ENCODE data around the gene TPGS2. TPM values are rescaled to one million over a fixed set of nuclear protein-coding genes. Genes with fewer than 3 reads are reported as not detected.
"Not testable (repeated sequence)": the region's sequence is repeated elsewhere in the genome, so short reads cannot be mapped to it uniquely, and the experiment has no call there.

TPGS2 gene, protein sequence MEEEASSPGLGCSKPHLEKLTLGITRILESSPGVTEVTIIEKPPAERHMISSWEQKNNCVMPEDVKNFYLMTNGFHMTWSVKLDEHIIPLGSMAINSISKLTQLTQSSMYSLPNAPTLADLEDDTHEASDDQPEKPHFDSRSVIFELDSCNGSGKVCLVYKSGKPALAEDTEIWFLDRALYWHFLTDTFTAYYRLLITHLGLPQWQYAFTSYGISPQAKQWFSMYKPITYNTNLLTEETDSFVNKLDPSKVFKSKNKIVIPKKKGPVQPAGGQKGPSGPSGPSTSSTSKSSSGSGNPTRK
- 39.4 TPM for polyA plus RNA-seq (ENCODE audit: insufficient read length)

DNA sequence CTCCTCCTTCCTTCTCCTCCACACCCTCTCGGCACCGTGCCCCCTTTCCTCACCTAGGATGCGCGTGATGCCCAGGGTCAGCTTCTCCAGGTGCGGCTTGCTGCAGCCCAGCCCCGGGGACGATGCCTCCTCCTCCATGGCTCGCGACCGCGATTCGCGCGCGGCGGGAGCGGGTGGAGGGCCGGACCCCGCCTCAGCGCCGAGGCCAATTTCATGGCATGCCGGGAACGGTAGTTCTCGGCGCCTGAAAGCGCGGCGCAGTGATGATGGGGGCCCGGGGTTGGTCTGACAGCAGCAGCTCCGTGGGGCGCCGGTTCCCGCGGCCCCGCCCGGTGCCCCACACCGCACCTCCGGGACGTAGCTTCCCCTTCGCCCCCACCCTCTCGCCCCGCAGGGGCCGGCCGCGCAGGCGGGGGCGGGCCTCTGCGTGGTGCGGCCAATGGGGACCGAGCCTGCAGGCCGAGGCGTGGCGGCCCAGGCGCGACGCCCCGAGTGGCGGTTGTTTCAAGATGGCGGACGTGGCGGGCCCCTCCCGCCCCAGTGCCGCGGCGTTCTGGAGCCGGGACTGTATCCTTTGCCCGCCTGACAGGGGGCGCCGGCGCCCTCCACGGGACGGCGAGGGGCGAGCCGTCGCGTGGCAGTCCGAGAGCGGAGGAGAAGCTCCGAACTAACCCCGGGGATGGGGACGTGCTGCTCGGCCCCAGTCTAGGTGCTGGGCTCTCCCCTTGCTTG lies at the start of gene TPGS2, which contains the start of gene KIAA1328:
Gene TPGS2, minus strand, starts transcription at position 373 of the 732 bp plus-strand sequence. Its CDS starts 235 bp downstream, at position 138.
Gene KIAA1328, plus strand, starts transcription at position 498 of the 732 bp plus-strand sequence. Its CDS starts 12 bp downstream, at position 510.
- peak; percentile 88 for DNase-seq

DNA sequence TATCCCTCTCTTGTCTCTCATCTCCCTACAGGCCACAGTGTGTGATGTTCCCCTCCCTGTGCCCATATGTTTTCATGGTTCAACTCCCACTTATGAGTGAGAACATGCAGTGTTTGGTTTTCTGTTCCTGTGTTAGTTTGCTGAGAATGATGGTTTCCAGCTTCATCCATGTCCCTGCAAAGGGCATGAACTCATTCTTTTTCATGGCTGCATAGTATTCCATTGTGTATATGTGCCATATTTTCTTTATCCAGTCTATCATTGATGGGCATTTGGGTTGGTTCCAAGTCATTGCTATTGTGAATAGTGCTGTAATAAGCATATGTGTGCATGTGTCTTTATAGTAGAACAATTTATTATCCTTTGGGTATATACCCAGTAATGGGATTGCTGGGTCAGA lies 45.0 kb upstream of the TPGS2 start:
- DNase-seq, result not testable (repeated sequence)

DNA sequence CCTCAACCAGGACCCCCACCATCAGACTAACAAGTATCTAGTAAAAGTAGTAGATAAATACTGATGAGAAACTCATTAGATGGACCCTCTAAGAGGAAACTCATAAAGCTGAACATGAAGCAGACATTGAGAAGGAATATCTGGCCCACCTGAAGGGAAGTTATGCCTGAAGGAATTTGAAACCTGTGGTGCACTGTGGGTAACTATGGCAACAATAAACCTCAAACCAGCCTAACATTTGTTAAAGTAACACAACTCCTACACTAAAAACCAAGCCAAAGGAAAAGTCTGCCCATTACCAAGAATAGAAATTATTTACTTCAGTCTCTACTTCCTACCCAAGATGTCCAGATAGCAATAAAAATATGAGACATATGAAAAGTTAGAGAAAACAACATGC lies 43.5 kb upstream of the TPGS2 start:
- DNase-seq, result no peak

DNA sequence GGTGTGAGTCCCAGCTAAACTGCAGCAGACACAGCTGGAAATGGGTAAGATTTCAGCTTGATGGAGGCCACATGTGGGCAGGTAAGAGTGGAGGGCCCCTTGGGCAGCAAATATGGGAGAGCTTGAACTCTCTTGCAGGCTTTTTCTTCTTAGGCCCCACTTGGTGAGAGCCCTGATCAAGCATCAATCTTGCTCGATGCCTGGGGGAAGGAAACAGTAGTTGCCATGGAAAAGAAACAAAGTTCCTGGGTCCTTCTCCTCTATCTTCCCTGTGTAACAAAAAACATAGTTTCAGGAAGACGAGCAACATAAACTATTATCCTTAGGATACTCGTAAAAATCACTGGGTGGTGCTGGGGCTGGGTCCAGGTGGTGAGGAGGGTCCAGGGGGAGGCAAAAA lies 43.0 kb upstream of the TPGS2 start:
- DNase-seq, result no peak

DNA sequence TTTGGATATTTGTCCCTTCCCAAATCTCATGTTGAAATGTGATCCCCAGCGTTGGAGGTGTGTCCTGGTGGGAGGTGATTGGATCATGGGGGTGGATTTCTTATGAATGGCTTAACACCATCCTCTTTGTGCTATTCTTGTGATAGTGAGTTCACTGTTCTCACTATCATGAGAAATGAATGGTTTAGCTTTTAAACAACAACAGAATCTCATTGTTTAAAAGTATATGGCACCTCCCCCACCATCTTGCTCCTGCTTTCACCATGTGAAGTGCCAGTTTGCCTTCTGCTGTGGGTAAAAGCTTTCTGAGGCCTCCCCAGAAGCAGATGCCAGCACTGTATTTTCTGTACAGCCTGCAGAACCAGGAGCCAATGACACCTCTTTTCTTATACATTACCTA lies 38.3 kb upstream of the TPGS2 start:
- DNase-seq, result no peak

DNA sequence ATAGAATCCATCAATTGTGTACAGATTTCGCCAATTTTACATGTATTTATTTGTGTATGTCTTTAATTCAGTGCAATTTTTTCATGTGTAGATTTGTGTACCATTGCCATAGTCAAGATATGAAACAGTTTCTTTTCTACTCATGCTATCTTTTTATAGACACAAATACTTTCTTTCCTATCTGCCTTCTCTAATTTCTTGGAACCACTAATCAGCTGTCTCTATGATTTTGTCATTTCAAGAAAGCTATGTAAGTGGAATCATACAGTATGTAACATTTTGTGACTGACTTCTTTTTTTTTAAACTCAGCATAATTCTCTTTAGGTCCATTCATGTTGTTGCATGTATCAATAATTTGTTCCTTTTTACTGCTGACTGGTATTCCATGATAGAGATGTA lies 33.4 kb upstream of the TPGS2 start:
- no peak for DNase-seq

DNA sequence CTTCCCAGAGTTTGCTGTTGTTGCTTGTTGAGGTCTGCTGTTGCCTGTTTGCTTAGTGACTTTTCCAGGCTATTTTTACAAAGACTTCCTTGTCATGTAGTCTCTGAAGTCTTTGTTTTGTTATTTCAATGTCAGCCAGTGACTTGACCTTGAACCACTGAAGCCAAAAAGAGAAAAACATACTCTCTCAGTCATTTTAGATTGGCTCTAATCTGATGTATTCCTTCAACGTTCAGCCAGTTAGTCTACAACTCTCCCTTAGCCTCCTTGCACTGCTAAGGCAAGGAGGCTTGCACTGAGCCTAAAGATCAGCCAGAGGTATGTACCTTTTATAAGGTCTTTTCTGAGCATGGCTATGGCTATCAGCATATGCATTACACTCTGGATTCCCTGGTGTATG lies 28.0 kb upstream of the TPGS2 start:
- no peak for DNase-seq

DNA sequence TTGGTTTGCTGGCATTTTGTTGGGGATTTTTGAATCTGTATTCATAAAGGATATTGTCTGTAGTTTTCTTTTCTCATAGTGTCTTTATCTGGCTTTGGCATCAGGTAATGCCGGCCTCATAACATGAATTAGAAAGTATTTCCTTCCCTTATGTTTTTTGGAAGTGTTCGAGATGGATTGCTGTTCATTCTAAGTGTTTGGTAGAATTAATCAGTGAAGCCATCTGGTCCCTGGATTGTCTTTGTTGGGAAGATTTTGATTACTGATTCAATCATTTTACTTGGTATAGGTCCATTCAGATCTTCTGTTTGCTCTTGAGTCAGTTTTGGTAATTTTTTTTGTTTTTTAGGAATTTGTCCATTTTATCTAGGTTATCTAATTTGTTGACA lies 22.4 kb upstream of the TPGS2 start:
- DNase-seq, result no peak

DNA sequence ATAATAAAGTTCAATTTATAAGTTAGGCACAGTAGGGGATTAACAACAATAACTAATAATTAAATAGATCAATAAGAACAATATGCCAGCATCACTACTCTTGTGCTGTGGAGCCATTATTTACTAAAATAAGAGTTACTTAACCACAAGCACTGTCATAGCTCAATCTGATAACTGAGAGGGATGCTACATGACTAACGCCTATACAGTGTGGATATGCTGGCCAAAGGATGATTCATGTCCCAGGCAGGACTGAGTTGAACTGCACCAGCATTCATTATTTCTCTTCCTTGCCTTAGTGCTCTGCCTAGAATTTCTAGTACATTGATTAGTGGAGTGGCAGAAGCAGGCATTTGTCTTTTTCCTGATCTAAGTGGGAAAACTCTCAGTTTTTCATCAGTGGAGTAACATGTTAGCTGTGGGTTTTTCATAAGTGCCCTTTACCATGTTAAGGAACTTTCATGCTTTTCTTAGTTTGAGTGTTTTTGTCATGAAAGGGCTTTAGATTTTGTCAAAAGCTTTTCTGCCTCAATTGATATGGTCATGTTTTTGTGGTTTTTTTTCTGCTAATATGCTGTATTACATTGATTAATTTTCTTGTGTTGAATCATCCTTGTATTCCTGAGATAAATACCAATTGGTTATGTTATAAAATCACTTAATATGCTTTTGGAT lies 21.9 kb upstream of the TPGS2 start:
- no peak for DNase-seq

DNA sequence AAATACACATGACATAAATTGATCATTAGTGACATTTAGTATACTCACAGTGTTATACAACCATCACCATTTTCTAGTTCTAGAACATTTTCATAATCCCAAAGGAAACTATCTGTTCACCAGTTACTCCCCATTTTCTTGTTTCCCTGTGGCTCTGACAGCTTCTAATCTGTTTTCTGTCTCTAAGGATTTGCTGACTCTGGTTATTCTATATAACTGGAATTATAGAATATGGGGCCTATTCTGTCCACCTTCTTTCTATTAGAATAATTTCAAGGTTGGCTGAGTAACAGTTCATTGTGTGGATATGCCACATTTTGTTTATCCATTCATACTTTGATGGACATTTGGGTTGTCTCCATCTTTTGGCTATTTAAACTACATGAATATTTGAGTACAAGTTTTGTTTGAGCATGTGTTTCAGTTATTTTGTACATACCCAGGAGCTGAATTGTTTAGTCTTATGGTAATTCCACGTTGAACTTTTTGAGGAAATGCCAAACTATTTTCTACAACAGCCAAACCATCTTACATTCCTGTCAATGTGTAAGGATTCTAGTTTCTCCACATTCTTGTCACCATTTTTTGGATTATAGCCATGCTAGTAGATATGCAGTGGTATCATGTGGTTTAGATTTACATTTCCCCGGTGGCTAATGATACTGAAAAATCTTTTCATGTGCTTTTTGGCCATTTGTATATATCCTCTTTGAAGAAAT lies 20.6 kb upstream of the TPGS2 start:
- DNase-seq, result no peak

DNA sequence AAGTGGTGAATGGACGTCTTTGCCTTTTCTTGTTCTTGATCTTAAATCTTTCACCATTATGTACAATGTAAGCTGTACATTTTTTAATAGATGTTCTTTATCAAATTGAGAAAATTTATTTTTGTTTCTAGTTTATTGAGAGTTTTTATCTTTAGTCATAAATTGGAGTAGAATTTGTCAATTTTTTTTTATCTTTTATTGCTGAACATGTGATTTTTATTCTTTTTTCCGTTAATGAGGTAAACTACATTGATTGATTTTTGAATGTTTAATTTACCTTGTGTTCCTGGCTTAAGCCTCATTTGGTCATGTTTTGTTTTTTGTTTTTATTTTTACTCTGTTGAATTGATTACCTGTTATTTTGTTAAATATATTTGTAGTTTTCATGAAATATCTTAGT lies 19.8 kb upstream of the TPGS2 start:
- no peak for DNase-seq

DNA sequence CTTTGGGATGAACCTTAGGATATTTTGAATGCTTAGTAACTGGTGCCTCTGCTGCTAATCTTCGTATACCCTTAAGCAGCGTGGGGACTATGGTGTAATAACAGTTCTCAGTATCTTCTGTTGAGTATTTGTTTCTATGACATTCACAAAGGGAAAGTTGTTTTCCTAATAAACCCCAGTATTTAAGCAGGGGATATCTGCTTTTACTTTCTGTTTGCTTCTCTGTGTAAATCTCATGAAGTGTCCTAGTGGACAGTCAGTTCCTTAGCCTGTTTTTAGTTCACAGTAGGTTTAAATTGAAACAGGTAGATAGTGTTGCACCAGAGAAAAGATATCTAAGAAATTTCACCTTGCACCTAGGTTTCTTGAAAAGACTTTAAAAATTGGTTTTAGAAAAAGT lies 15.0 kb upstream of the TPGS2 start:
- no peak for DNase-seq

DNA sequence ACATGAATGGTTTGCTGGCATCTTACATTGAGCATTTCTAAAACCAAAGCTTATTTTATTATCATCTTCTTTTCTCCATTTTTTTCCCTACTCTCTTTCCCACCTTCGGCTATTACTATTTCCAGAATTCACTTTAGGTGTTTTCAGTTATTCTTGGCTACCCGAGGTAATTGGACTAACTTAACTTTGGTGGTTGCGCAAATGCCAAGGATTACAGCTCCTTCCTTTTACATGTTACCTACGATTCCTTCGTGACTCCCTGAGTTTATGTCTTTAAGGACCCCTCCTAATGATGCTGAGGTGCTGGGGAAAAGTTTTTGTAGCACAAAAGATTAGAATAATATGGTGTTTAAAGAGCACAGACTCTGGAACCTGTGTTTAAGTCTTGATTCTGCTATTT lies 14.4 kb upstream of the TPGS2 start:
- DNase-seq, result no peak

DNA sequence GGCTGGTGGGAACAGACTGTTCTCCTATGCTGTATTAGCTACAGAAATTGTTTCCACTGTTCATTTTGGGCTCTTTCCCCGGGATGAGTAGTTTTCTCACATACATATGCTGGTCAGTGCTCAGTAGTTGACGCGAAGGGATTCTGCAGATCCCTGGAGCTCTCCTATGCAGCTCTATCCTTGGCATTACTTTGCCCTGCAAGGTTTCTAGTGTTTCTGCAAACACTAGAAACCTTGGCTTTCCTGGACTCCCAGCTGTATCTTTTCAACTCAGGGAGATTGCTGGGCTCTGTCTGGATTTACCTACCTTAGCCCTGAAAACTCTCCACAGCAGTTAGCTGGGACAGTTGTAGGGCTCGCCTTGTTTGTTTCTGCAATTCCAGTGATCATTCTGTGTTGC lies 11.0 kb upstream of the TPGS2 start:
- no peak for DNase-seq

DNA sequence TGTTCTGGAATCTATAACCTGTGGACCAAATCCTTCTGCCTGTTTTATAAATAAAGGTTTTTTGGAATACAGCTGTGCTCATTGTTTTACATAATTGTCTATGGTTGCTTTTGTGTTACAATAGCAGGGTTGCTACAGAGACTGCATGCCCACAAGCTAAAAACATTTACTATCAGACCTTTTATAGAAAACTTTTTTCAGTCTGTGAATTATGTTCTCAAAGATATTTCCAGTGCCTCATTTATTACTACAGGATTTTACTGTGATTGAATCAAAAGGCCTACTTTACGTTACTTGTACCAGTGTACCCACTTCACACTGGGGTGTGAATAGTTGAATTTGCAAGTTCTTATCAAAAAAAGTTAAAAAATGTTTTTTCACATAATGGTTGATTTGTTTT lies 7.1 kb upstream of the TPGS2 start:
- DNase-seq, result no peak

DNA sequence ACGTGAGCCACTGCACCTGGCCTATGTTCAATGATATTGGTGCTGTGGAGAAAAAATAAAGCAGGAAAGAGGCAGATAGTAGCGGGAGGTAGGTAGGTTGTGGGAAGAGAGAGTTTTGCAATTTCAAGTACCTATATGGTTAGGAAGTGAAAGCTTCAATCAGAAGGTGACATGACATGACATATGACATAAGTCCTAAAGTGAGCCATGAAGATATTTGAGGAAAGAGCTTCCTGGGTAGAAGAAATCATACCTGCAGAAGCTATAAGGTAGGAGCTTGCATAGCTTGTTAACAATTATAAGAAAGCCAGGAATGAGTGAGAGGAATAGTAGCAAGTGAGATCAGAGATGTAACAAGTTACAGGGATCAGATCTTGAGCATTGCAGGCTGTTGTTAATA lies 4.3 kb upstream of the TPGS2 start:
- DNase-seq, result no peak

DNA sequence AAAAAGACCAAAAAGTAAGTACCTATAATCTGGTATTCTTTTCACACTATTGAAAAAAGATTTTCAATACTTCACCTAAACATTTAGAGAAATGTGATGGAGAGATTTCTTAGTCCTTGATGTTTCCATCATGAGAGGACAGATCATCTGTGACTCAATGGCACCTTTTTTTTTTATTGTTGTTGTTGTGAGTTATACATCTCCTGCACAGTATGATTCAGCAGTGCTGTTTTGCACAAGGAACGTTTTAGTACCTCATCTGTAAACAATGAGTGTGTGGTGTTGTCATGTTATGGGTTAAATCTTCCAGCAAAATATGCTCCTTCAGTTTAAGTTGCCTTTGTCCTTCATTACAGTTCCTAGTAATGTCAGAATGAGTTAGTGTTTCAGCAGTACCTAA lies 2.3 kb upstream of the TPGS2 start:
- DNase-seq, result no peak

DNA sequence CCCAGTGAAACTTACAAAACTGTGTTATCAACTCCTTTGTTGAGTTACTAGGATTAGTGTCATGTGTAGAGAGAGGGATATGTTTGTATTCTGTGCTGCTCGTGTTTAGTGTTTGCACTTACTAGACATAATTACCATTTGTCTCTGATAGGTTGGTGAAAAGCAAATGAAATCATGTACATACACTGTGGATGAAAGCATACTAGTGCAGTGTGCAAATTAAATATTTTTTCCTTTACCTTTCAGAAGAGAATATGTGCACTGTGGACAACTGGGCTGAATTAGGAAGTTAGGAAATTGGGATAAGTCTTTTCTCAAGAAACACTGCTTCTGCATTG lies 1.3 kb upstream of the TPGS2 start:
- DNase-seq, result no peak

DNA sequence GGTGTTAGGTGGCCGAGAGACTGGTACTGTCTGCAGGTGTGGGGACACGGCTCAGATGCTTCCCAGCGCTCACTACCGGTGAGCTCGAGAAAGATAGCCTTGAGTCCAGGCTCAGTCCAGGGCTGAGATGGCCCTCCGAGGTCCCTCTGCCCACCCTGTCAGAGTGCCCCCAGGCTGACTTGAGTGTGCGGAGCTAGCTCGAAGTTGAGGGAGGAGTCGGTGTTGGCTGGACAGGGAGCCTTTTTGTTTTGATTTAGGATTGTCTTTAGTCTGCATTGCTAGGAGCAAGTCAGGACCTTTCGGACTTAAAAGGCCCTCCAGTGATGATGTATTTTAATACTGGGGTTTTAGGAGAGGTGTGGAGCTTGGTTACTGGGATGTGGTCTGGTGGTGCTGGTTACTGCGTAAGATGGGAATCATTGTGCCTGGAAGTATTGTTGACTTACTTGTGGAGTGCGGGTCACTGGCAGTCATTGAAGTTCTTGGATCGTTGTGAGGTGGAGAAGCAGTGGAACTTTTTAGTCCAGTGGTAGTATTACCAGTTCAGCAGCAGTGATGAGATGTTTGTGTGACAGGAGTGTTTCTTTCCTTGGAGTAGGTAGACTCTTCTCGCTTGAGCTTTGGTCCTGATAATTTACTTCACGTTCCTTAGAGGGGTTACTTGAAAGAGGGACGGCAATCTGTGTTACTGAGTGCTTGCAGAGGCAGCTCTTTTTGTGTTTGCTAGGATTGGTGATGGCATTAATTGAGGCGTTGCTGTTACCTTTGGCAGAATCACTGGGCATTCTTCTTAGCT lies 758 bp upstream of the TPGS2 start:
- peak; percentile 11 for DNase-seq

DNA sequence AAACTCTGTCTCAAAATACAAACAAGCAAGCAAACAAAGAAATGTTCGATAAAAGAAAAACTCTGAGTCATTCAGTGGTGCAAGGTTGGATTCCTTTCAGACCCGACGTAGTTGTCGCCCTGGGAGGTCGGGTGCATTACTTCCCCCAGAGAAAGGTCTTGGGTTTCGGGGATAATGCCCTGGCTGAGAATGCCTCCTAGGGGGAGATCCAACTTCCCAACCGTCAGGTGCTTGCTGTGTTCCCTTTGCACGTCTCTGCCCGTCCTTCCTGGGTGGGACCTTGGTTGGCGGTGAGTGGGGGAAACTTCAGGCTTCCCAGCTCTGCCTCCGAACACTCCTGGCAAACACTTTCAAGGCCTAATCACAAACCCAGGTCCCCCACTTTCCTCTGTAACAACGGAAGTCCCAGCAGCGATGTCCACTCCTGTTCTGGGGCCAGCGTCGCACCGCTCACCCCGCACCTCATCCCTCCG lies 609 bp downstream of the TPGS2 start:
- DNase-seq, result no peak

DNA sequence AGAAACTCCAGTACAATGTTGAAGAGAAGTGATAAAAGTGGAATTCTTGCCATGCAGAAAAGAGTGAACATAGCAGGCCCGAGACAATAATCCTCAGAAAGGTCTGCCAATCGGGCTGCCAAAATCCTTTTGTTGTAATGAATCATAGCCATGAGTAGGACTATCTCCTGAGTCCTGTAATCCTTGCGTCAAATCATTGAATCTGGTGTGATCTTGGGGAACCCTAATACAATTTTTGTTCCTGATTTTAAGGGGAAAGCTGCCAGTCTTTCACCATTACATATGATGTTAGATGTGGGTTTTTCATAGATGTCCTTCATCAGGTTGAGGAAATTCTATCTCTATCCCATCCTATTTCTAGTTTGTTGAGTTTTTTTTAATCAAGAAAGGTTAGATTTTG lies 2.2 kb downstream of the TPGS2 start:
- no peak for DNase-seq

DNA sequence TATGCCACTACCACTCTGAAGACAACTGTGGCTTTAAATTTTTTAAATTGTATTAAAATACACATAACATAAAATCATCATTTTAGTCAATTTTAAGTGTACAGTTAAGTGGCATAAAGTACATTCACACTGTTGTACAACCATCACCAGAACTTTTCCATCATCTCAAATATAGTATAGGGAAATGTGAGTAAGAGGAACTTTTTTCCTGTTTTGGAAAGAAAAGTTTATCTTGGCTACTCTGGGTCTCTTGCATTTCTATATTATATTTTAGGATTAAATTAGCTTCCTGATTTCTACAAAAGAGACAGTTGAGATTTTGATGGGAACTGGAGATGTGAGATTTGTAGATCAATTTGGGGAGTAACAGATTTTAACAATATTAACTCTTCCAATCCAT lies 3.3 kb downstream of the TPGS2 start:
- no peak for DNase-seq

All from hindlimb muscle (tissue), 1 donor.